A549 (cell line): ENCODE data around the gene SYT1. TPM values are rescaled to one million over a fixed set of nuclear protein-coding genes. Genes with fewer than 3 reads are reported as not detected.
A peak's percentile ranks its signal among the peaks of the same experiment; 100 is the strongest.

ENCODE experiments used
- ATAC-seq, 2 experiments: fragments of 200-7000 bp in 1 of 2; fragments of >200 bp in 1 of 2; cut with Nextera tagmentation in 1 of 2; cut with Tn5 transposase in 1 of 2; 3 replicates each; pipeline versions ENCODE4 v1.8.0 to v1.9.1; 2018 to 2020; ENCODE audit warnings: mild to moderate bottlenecking in 1 of 2, moderate library complexity in 1 of 2
- CTCF ChIA-PET: fragments of 300-600 bp; sonication (Branson Sonifier 250); formaldehyde crosslinking; extraction: SDS; loops from one replicate; lab custom pipeline; 2021; ENCODE audit warnings: antibody characterized with exemption, inconsistent platforms; lab: Yijun Ruan, JAX
- POLR2A ChIA-PET: fragments of 350-600 bp; formaldehyde crosslinking; extraction: SDS; loops from one replicate; lab custom pipeline; 2021; ENCODE audit warnings: antibody characterized with exemption, inconsistent platforms; lab: Yijun Ruan, JAX
- DNase-seq, 2 experiments: peaks; one replicate each; pipeline versions ENCODE4 v3.0.0 to v3.0.0-alpha.2; 2011 to 2016; ENCODE audit warnings: low read depth in 1 of 2, low spot score in 1 of 2
- FAIRE-seq: peaks from 2 replicates; lab custom pipeline; 2011; peaks lifted over from hg19 to GRCh38; lab: Jason Lieb, UNC
- H3K27ac ChIP-seq, 2 experiments: fragments of >200 bp; sonication (Bioruptor Twin); formaldehyde crosslinking; 3 replicates each; pipeline ENCODE4 v1.5.1; 2016 to 2017
- H3K4me1 ChIP-seq: fragments of >200 bp; sonication (Bioruptor Twin); formaldehyde crosslinking; 3 replicates; pipeline ENCODE4 v1.6.1; 2016
- H3K4me2 ChIP-seq: fragments of >200 bp; sonication (Bioruptor Twin); formaldehyde crosslinking; 3 replicates; pipeline ENCODE4 v1.6.1; 2016
- H3K4me3 ChIP-seq: fragments of >200 bp; sonication (Bioruptor Twin); formaldehyde crosslinking; 3 replicates; pipeline ENCODE4 v1.5.1; 2016
- H3K9me3 ChIP-seq: fragments of >200 bp; sonication (Bioruptor Twin); formaldehyde crosslinking; 3 replicates; pipeline ENCODE4 v1.6.1; 2016
- ATOH8 ChIP-seq: fragments of 250-450 bp; sonication (Bioruptor Pico); IDR thresholded peaks from 2 replicates; pipeline ENCODE4 v1.5.0; 2020; ENCODE audit warnings: low read depth, mild to moderate bottlenecking, moderate library complexity
- CBX8 ChIP-seq: fragments of 200-600 bp; sonication (generic); IDR thresholded peaks from 2 replicates; pipeline ENCODE4 v1.6.1; 2016
- CEBPB ChIP-seq, 2 experiments: fragments of >200 bp in 1 of 2; sonication (Bioruptor Twin) in 1 of 2; formaldehyde crosslinking in 1 of 2; IDR thresholded peaks; 2 replicates each; pipeline ENCODE4 v1.6.1; 2012 to 2016
- CHD4 ChIP-seq: fragments of 200-600 bp; sonication (generic); IDR thresholded peaks from 2 replicates; pipeline ENCODE4 v1.6.1; 2016; ENCODE audit warnings: antibody characterized with exemption, mild to moderate bottlenecking, borderline replicate concordance
- EHF ChIP-seq: fragments of 250-450 bp; sonication (Bioruptor Pico); IDR thresholded peaks from 2 replicates; pipeline ENCODE4 v1.5.0; 2020; ENCODE audit warnings: mild to moderate bottlenecking
- FOSL2 ChIP-seq, 2 experiments: fragments of 450-650 bp in 1 of 2; fragments of >200 bp in 1 of 2; sonication (Bioruptor Twin) in 1 of 2; formaldehyde crosslinking; IDR thresholded peaks; 2 replicates each; pipeline versions ENCODE4 v1.5.0 to v1.6.1; 2016 to 2020; ENCODE audit warnings: mild to moderate bottlenecking in 1 of 2, moderate library complexity in 1 of 2
- FOXS1 ChIP-seq: fragments of 250-450 bp; sonication (Bioruptor Pico); IDR thresholded peaks from 2 replicates; pipeline ENCODE4 v1.5.0; 2020; ENCODE audit warnings: mild to moderate bottlenecking, moderate library complexity
- GATA3 ChIP-seq: IDR thresholded peaks from 2 replicates; pipeline ENCODE4 v1.6.1; 2012; ENCODE audit warnings: borderline replicate concordance
- HDAC2 ChIP-seq: fragments of 200-600 bp; sonication (generic); IDR thresholded peaks from 2 replicates; pipeline ENCODE4 v1.6.1; 2016
- HES2 ChIP-seq: fragments of >200 bp; sonication (Bioruptor Twin); formaldehyde crosslinking; IDR thresholded peaks from 2 replicates; pipeline ENCODE4 v1.6.1; 2016
- HOXB13 ChIP-seq: fragments of 250-450 bp; sonication (Bioruptor Pico); IDR thresholded peaks from 2 replicates; pipeline ENCODE4 v1.5.0; 2020; ENCODE audit warnings: low read depth, mild to moderate bottlenecking, moderate library complexity
- HOXB5 ChIP-seq: fragments of 250-450 bp; sonication (Bioruptor Pico); IDR thresholded peaks from 2 replicates; pipeline ENCODE4 v1.5.0; 2020; ENCODE audit warnings: mild to moderate bottlenecking, moderate library complexity
- KDM5A ChIP-seq: fragments of 200-600 bp; sonication (generic); IDR thresholded peaks from 2 replicates; pipeline ENCODE4 v1.6.1; 2016; ENCODE audit warnings: antibody characterized with exemption, mild to moderate bottlenecking
- MAX ChIP-seq: IDR thresholded peaks from 2 replicates; pipeline ENCODE4 v1.6.1; 2012
- MYC ChIP-seq: IDR thresholded peaks from 2 replicates; pipeline ENCODE4 v1.6.1; 2012; ENCODE audit warnings: mild to moderate bottlenecking, inconsistent platforms, low read length, improper control_type of control experiment, borderline replicate concordance
- NPAS2 ChIP-seq: fragments of 250-450 bp; sonication (Bioruptor Pico); IDR thresholded peaks from 2 replicates; pipeline ENCODE4 v1.8.0; 2022; ENCODE audit warnings: mild to moderate bottlenecking, moderate library complexity, borderline replicate concordance
- NR3C1 ChIP-seq: fragments of >200 bp; sonication (Bioruptor Twin); formaldehyde crosslinking; IDR thresholded peaks from 3 replicates; pipeline ENCODE4 v1.6.1; 2017
- POLR2A ChIP-seq: IDR thresholded peaks from 2 replicates; pipeline ENCODE4 v1.6.1; 2012; ENCODE audit warnings: mild to moderate bottlenecking, low read length
- RAD21 ChIP-seq, 2 experiments: fragments of >200 bp in 1 of 2; sonication (Bioruptor Twin) in 1 of 2; formaldehyde crosslinking in 1 of 2; IDR thresholded peaks in 1 of 2; conservative IDR thresholded peaks in 1 of 2; 2 replicates in 1 of 2; 3 replicates in 1 of 2; pipeline ENCODE4 v1.6.1; 2012 to 2018; ENCODE audit warnings: inconsistent platforms in 1 of 2
- RCOR1 ChIP-seq: fragments of 150-350 bp; IDR thresholded peaks from 2 replicates; pipeline ENCODE4 v1.6.1; 2014; ENCODE audit warnings: antibody characterized with exemption, low read length, low read depth
- RNF2 ChIP-seq: fragments of 200-600 bp; sonication (generic); IDR thresholded peaks from 2 replicates; pipeline ENCODE4 v1.6.1; 2016; ENCODE audit warnings: low read depth, mild to moderate bottlenecking, antibody characterized with exemption, moderate library complexity, borderline replicate concordance
- SMC3 ChIP-seq: fragments of >200 bp; sonication (Bioruptor Twin); formaldehyde crosslinking; IDR thresholded peaks from 3 replicates; pipeline ENCODE4 v1.6.1; 2018; ENCODE audit warnings: inconsistent platforms
- SREBF2 ChIP-seq: fragments of 450-650 bp; IDR thresholded peaks from 2 replicates; pipeline ENCODE4 v1.6.1; 2014; ENCODE audit warnings: mild to moderate bottlenecking, moderate library complexity
- TP53 ChIP-seq: fragments of 250-450 bp; sonication (Bioruptor Pico); IDR thresholded peaks from 2 replicates; pipeline ENCODE4 v1.5.0; 2021; ENCODE audit warnings: mild to moderate bottlenecking, moderate library complexity
- WGBS: methylation state at CpG from one replicate; pipeline ENCODE4 v1.1.6; 2017; ENCODE audit errors: missing lambda C conversion rate; 5-methylcytosine and 5-hydroxymethylcytosine counted together
- polyA plus RNA-seq, 4 experiments: library from polyadenylated mRNA; depleted of rRNA in 3 of 4; stranded (reverse); fragments of >200 nt; fragmentation: RNase III in 1 of 4; extraction: RNeasy Plus Mini Kit Qiagen cat#74134 plus additional on column Dnase treatment in 1 of 4; gene quantifications; 2 replicates in 3 of 4; 3 replicates in 1 of 4; pipeline ENCODE4 v1.2.3, GENCODE V29; 2011 to 2017

The SYT1 gene
- polyA plus RNA-seq, 2 of the 4 experiments (the other 2 are of a cell fraction), result 11.7 to 39.6 TPM

- TF ChIP-seq FOXS1 (CRISPR knock-in tag) (peak; percentile 35; the same call in 1 of the 2 replicates), CEBPB (IDR thresholded peaks at IDR 0.05) (peak; percentile 99 to 100), RNF2 (no peak), HOXB5 (CRISPR knock-in tag) (no peak), HOXB13 (CRISPR knock-in tag) (peak; percentile 88; the same call in 1 of the 2 replicates)
These were observed 435.6 kb downstream of the SYT1 start (continued) for GRCh38 chr12:79300199-79300568.

DNA sequence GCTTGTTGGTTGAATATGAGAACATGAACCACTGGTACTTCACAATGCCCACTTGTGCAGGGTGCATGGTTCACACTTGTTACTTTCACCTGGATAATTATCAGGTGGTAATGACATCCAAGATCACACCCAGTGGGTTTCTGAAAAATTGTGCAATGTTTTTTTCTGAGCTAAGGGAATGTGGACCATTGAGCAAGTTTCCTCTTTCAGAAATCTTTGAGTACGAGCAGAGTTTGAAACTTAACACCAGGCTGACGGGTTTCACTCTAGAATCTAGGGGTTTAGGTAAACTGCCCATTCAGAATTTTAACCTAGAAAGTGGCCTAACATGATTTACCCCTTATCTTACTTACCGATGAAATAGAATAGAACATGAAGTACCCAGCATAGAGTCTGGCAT, 436.6 kb downstream of the SYT1 start:
- peak overlapping the region; percentile 78 to 79 for H3K27ac ChIP-seq
- no peak overlapping the region for H3K4me3 ChIP-seq
- TF ChIP-seq CEBPB (IDR thresholded peaks at IDR 0.05), result peak; percentile 4 to 61; a peak in 2 of 4 replicates
- no peak for TF ChIP-seq NPAS2 (CRISPR knock-in tag)
- 65% methylated on average over 3 of the region's 3 CpGs for WGBS
- H3K4me2 ChIP-seq, result no peak overlapping the region; the same call in 2 of the 3 replicates
- peaks cover 50% of the 10 kb centered on the region for H3K4me1 ChIP-seq
- ChIA-PET POLR2A (no interaction called here), CTCF (no interaction called here)
- FAIRE-seq (no peak), ATAC-seq (no peak), DNase-seq (no peak)
- peaks cover 20% of the 10 kb centered on the region; the same call in 2 of the 3 replicates for H3K9me3 ChIP-seq

GRCh38 chr12:79302162-79302814, 437.7 kb downstream of the SYT1 start:
- FAIRE-seq (peak; percentile 23), ATAC-seq (no peak), DNase-seq (no peak)
- CTCF ChIA-PET, result interaction anchor here (0.6 kb wide), 1 partner anchor 26 kb away, joined by 3 read pairs; no protein-coding TSS in a partner anchor
- no peak overlapping the region for H3K4me3 ChIP-seq
- H3K4me2 ChIP-seq, result no peak overlapping the region
- no peak for TF ChIP-seq RCOR1
- TF ChIP-seq CBX8, result no peak
- no peak for TF ChIP-seq SREBF2
- TF ChIP-seq FOSL2 (IDR thresholded peaks at IDR 0.05), result no peak
- no peak for TF ChIP-seq FOSL2 (CRISPR knock-in tag; IDR thresholded peaks at IDR 0.05)
- no peak for TF ChIP-seq SMC3
- TF ChIP-seq TP53 (CRISPR knock-in tag), result no peak
- TF ChIP-seq CHD4, result no peak
- no peak for TF ChIP-seq NPAS2 (CRISPR knock-in tag)
- no peak for TF ChIP-seq KDM5A
- TF ChIP-seq CEBPB (IDR thresholded peaks at IDR 0.05), result no peak
- no peak for TF ChIP-seq POLR2A
- TF ChIP-seq RAD21 (conservative IDR thresholded peaks at IDR 0.05 in 1 of 2, IDR thresholded peaks at IDR 0.05 in 1 of 2), result no peak
- no peak for TF ChIP-seq HDAC2
- no peak for TF ChIP-seq HOXB13 (CRISPR knock-in tag)
- H3K27ac ChIP-seq, result peak overlapping the region; percentile 62 to 78; a peak in 4 of 6 replicates
- WGBS, result 78% methylated on average over 9 of the region's 9 CpGs
- H3K9me3 ChIP-seq, result peaks cover 15% of the 10 kb centered on the region; the same call in 2 of the 3 replicates
- POLR2A ChIA-PET, result no interaction called here
- H3K4me1 ChIP-seq, result peaks cover 39% of the 10 kb centered on the region

- Histone ChIP-seq H3K4me3 (no peak overlapping the region), H3K4me2 (no peak overlapping the region), H3K4me1 (no peaks in the 10 kb centered on the region), H3K27ac (peak overlapping the region in 1 of 2 experiments; percentile 43; a peak in 1 of 6 replicates), H3K9me3 (peaks cover 7% of the 10 kb centered on the region; the same call in 1 of the 3 replicates)
- CTCF ChIA-PET, result no interaction called here
- FAIRE-seq (no peak), ATAC-seq (no peak), DNase-seq (no peak)
- POLR2A ChIA-PET, result no interaction called here
- WGBS, result 98% methylated on average over 6 of the region's 16 CpGs
- no peak for TF ChIP-seq MYC
- no peak for TF ChIP-seq CBX8
- TF ChIP-seq CEBPB (IDR thresholded peaks at IDR 0.05), result no peak
- TF ChIP-seq RCOR1, result no peak
- no peak for TF ChIP-seq SREBF2
- TF ChIP-seq NR3C1, result no peak
- no peak for TF ChIP-seq HDAC2
- TF ChIP-seq FOSL2 (IDR thresholded peaks at IDR 0.05), result no peak
- TF ChIP-seq FOSL2 (CRISPR knock-in tag; IDR thresholded peaks at IDR 0.05), result no peak
- TF ChIP-seq EHF (CRISPR knock-in tag), result no peak
- TF ChIP-seq GATA3, result no peak
- TF ChIP-seq ATOH8 (CRISPR knock-in tag), result no peak
- no peak for TF ChIP-seq MAX
- no peak for TF ChIP-seq HES2
These were observed 442.8 kb downstream of the SYT1 start for GRCh38 chr12:79307340-79307739.
